G401 (cell line): ENCODE data around the gene ROMO1. TPM values are rescaled to one million over a fixed set of nuclear protein-coding genes. Genes with fewer than 3 reads are reported as not detected.
"Not testable (repeated sequence)": the region's sequence is repeated elsewhere in the genome, so short reads cannot be mapped to it uniquely, and the experiment has no call there.

Source experiments
- DNase-seq: peaks from one replicate; pipeline ENCODE4 v3.0.0-alpha.2; 2015; ENCODE audit warnings: low spot score
- in situ Hi-C: cut with HindIII; loops from 2 replicates; pipeline ENCODE4 v1.10.0; 2016; ENCODE audit warnings: low sequenced_read_pairs, mixed read lengths
- total RNA-seq: library from RNA; depleted of rRNA; stranded (reverse); fragments of >200 nt; shearing (Covaris generic); gene quantifications from 2 replicates; pipeline ENCODE4 v1.2.3, GENCODE V29; 2014; rRNA removed

ROMO1 gene
- total RNA-seq, 1 experiment from 2014 or later, result 152 TPM

GRCh38 chr20:35741892-35742740, 42.9 kb downstream of the ROMO1 start, which contains the start of gene RBM39:
RBM39 (minus strand) TSS chr20:35742260; CDS start chr20:35740874, 1,386 bp downstream.
- in situ Hi-C loops, result no loop called here
- DNase-seq, result peak; percentile 100

GRCh38 chr20:35742741-35743523, 43.7 kb downstream of the ROMO1 start:
- in situ Hi-C loops, result no loop called here
- DNase-seq, result peak; percentile 57

- in situ Hi-C loops, result no loop called here
- no peak for DNase-seq
These were observed 44.7 kb downstream of the ROMO1 start for GRCh38 chr20:35743693-35744491.

GRCh38 chr20:35744492-35744841, 45.3 kb downstream of the ROMO1 start:
- in situ Hi-C loops, DNase-seq: not testable (repeated sequence)

Other genes starting within 250 kb of the ROMO1 start
- gene CEP250, start 243.8 kb upstream of the ROMO1 start, total RNA-seq, result 29.3 and 39.2 TPM in 2 replicates
- gene C20orf173, start 169.8 kb upstream of the ROMO1 start, total RNA-seq, result not detected in 2 replicates
- gene ERGIC3, start 157.3 kb upstream of the ROMO1 start, total RNA-seq, result 344 and 371 TPM in 2 replicates
- gene SPAG4, start 83.6 kb upstream of the ROMO1 start, total RNA-seq, result 8.0 and 12.7 TPM in 2 replicates
- gene CPNE1, start 34.5 kb upstream of the ROMO1 start, total RNA-seq, result 49.2 and 87.2 TPM in 2 replicates
- 72.7 and 80.0 TPM in 2 replicates for gene RBM12, start 34.5 kb upstream of the ROMO1 start, total RNA-seq
- 77.7 and 89.4 TPM in 2 replicates for gene NFS1, start 53 bp upstream of the ROMO1 start, total RNA-seq
- gene RBM39, start 42.9 kb downstream of the ROMO1 start, total RNA-seq, result 275 and 324 TPM in 2 replicates
- 46.1 and 81.2 TPM in 2 replicates for gene PHF20, start 72.6 kb downstream of the ROMO1 start, total RNA-seq